Panc1 (cell line): ENCODE measurements around the gene RFTN1. TPM values are rescaled to one million over a fixed set of nuclear protein-coding genes. Genes with fewer than 3 reads are reported as not detected.

Experiments used
- ATAC-seq: fragments of 200-7000 bp; cut with Tn5 transposase; 2 replicates; pipeline ENCODE4 v1.9.1; 2020; ENCODE audit warnings: mild to moderate bottlenecking, moderate library complexity
- BruUV-seq: library from RNA; stranded (reverse); fragments of 400-500 nt; replicated peaks from 2 replicates; lab custom pipeline; 2021; lab: Mats Ljungman, UMichigan
- CTCF ChIA-PET: fragments of 300-600 bp; sonication (Branson Sonifier 250); formaldehyde crosslinking; loops from one replicate; lab custom pipeline; 2022; ENCODE audit warnings: antibody characterized with exemption; lab: Charles Lee
- POLR2A ChIA-PET: fragments of 300-600 bp; sonication (Branson Sonifier 250); formaldehyde crosslinking; loops from one replicate; lab custom pipeline; 2022; ENCODE audit warnings: antibody characterized with exemption; lab: Charles Lee
- DNase-seq: peaks from one replicate; pipeline ENCODE4 v3.0.0-alpha.2; 2010; ENCODE audit warnings: low read depth, low spot score
- H3K27ac ChIP-seq: 2 replicates; pipeline ENCODE4 v1.5.1; 2011; ENCODE audit warnings: mild to moderate bottlenecking, low read length, inconsistent platforms
- H3K27me3 ChIP-seq: fragments of 200-500 bp; sonication (Bioruptor generic); 2 replicates; pipeline ENCODE4 v1.6.0; 2014; ENCODE audit warnings: low read length, inconsistent platforms; ENCODE audit not compliant: control insufficient read depth, insufficient read depth
- H3K36me3 ChIP-seq: fragments of 200-500 bp; sonication (Bioruptor generic); 2 replicates; pipeline ENCODE4 v1.5.1; 2014; ENCODE audit warnings: inconsistent platforms, mild to moderate bottlenecking, low read length, moderate library complexity; ENCODE audit not compliant: control insufficient read depth, insufficient read depth
- H3K4me1 ChIP-seq: 2 replicates; pipeline ENCODE4 v1.5.1; 2011; ENCODE audit warnings: inconsistent platforms, mild to moderate bottlenecking, low read length, moderate library complexity; ENCODE audit not compliant: control insufficient read depth, insufficient read depth
- H3K4me3 ChIP-seq, 2 experiments: 2 replicates each; pipeline ENCODE4 v1.5.1; 2011 to 2012; ENCODE audit warnings: low read depth in 2 of 2, low read length in 2 of 2, mild to moderate bottlenecking in 2 of 2, inconsistent platforms in 1 of 2, moderate library complexity in 1 of 2
- H3K9me3 ChIP-seq: fragments of 200-500 bp; sonication (Bioruptor generic); 2 replicates; pipeline ENCODE4 v1.5.1; 2014; ENCODE audit warnings: low read depth, mild to moderate bottlenecking, inconsistent platforms, low read length, moderate library complexity; ENCODE audit not compliant: control insufficient read depth, insufficient read depth
- POLR2AphosphoS5 ChIP-seq: IDR thresholded peaks from 2 replicates; pipeline ENCODE4 v1.6.1; 2012; ENCODE audit warnings: mild to moderate bottlenecking, low read depth, low read length, moderate library complexity
- REST ChIP-seq, 2 experiments: IDR thresholded peaks; 2 replicates each; pipeline ENCODE4 v1.6.1; 2011 to 2012; ENCODE audit warnings: low read depth in 2 of 2, control low read depth in 1 of 2, low read length in 1 of 2, mild to moderate bottlenecking in 1 of 2, moderate library complexity in 1 of 2; ENCODE audit not compliant: insufficient read depth in 1 of 2
- SIN3A ChIP-seq: IDR thresholded peaks from 2 replicates; pipeline ENCODE4 v1.6.1; 2012; ENCODE audit warnings: low read depth, mild to moderate bottlenecking, low read length, moderate library complexity, borderline replicate concordance; ENCODE audit not compliant: insufficient read depth
- TCF7L2 ChIP-seq: IDR thresholded peaks from 2 replicates; pipeline ENCODE4 v1.6.1; 2011; ENCODE audit warnings: mild to moderate bottlenecking, low read depth, low read length, inconsistent platforms
- in situ Hi-C: cut with HindIII; loops from 2 replicates; pipeline ENCODE4 v1.10.0; 2016; ENCODE audit warnings: low sequenced_read_pairs, low pct_unique_long_range_greater_than_20kb
- intact Hi-C: fragments of 100-400 bp; cut with micrococcal nuclease; formaldehyde crosslinking; loops from one replicate; pipeline ENCODE4 v1.10.0; 2022; ENCODE audit not compliant: unreplicated experiment
- total RNA-seq: library from RNA; stranded (reverse); gene quantifications from one replicate; pipeline ENCODE4 v1.2.1, GENCODE V29; 2021; ENCODE audit not compliant: unreplicated experiment
- TF ChIP-seq, protein P1 (sequence below): fragments of 450-650 bp; IDR thresholded peaks from 2 replicates; pipeline ENCODE4 v1.5.1; 2017; ENCODE audit warnings: mild to moderate bottlenecking

Gene RFTN1
- total RNA-seq, 1 experiment from 2014 or later = 0.90 TPM

- Histone ChIP-seq H3K36me3 (no peaks in the 10 kb centered on the region), H3K27ac (no peak overlapping the region), H3K27me3 (no peaks in the 10 kb centered on the region), H3K9me3 (no peaks in the 10 kb centered on the region), H3K4me1 (no peaks in the 10 kb centered on the region), H3K4me3 (no peak overlapping the region)
- intact Hi-C loops (no loop called here), in situ Hi-C loops (no loop called here)
- no peak for ATAC-seq
- BruUV-seq = no TSS peak
- no peak for DNase-seq
- ChIA-PET CTCF (no interaction called here), POLR2A (no interaction called here)
- TF ChIP-seq REST (IDR thresholded peaks at IDR 0.05; ENCODE audit: insufficient read depth in 1 of 2, low read depth in 2 of 2, low read length in 1 of 2) (no peak), TCF7L2 (no peak), POLR2AphosphoS5 (no peak), SIN3A (no peak)
- TF ChIP-seq, protein P1, sequence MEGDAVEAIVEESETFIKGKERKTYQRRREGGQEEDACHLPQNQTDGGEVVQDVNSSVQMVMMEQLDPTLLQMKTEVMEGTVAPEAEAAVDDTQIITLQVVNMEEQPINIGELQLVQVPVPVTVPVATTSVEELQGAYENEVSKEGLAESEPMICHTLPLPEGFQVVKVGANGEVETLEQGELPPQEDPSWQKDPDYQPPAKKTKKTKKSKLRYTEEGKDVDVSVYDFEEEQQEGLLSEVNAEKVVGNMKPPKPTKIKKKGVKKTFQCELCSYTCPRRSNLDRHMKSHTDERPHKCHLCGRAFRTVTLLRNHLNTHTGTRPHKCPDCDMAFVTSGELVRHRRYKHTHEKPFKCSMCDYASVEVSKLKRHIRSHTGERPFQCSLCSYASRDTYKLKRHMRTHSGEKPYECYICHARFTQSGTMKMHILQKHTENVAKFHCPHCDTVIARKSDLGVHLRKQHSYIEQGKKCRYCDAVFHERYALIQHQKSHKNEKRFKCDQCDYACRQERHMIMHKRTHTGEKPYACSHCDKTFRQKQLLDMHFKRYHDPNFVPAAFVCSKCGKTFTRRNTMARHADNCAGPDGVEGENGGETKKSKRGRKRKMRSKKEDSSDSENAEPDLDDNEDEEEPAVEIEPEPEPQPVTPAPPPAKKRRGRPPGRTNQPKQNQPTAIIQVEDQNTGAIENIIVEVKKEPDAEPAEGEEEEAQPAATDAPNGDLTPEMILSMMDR = no peak
These were observed 36.9 kb downstream of the RFTN1 start for GRCh38 chr3:16476636-16477035.

DNA sequence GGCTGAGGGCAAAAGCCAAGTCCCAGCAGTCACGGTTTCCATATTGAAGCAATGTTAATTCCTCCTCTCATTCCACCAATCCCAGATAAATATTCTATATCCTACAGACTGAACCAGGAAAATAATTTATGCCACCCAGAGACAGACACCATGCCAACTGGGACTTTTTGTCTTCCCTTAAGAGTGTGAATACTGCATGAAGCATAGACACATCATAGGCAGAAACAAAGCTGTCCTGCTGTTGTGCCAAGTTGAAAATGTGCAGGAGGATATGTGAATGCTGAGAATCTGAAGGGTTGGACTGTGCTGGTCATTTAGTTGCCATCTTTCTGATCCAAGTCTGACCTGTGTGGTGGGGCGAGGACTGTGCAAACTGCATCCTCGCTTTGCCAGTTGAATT is 37.7 kb downstream of the RFTN1 start:
- POLR2A ChIA-PET = no interaction called here
- DNase-seq = no peak
- TF ChIP-seq SIN3A (no peak), REST (IDR thresholded peaks at IDR 0.05; ENCODE audit: insufficient read depth in 1 of 2, low read depth in 2 of 2, low read length in 1 of 2) (no peak)
- TF ChIP-seq, protein P1 = no peak
- H3K27ac ChIP-seq = no peak overlapping the region
- H3K36me3 ChIP-seq = no peaks in the 10 kb centered on the region
- BruUV-seq = no TSS peak
- H3K27me3 ChIP-seq = no peaks in the 10 kb centered on the region
- intact Hi-C loops (no loop called here), in situ Hi-C loops (no loop called here)
- no peaks in the 10 kb centered on the region for H3K4me1 ChIP-seq
- CTCF ChIA-PET = no interaction called here
- ATAC-seq = no peak
- H3K4me3 ChIP-seq = no peak overlapping the region
- H3K9me3 ChIP-seq = no peaks in the 10 kb centered on the region
